HepG2 (cell line): ENCODE measurements around the gene AJM1. TPM values are rescaled to one million over a fixed set of nuclear protein-coding genes. Genes with fewer than 3 reads are reported as not detected.

Source experiments
- FOSL1 ChIP-seq: sonication (generic); formaldehyde crosslinking; IDR thresholded peaks from 2 replicates; pipeline ENCODE4 v1.9.0; 2021; ENCODE audit warnings: missing genetic modification reagents, borderline replicate concordance
- GFI1 ChIP-seq: sonication (generic); formaldehyde crosslinking; IDR thresholded peaks from 2 replicates; pipeline ENCODE4 v1.5.0; 2020; ENCODE audit warnings: missing genetic modification reagents, mild to moderate bottlenecking, borderline replicate concordance
- KMT2A ChIP-seq: sonication (generic); formaldehyde crosslinking; IDR thresholded peaks from 2 replicates; pipeline ENCODE4 v1.4.0; 2020; ENCODE audit warnings: missing genetic modification reagents
- MTA3 ChIP-seq: sonication (generic); formaldehyde crosslinking; IDR thresholded peaks from 2 replicates; pipeline ENCODE4 v1.4.0; 2020; ENCODE audit warnings: missing genetic modification reagents
- MXD4 ChIP-seq: IDR thresholded peaks from 2 replicates; pipeline ENCODE4 v1.6.1; 2016; ENCODE audit warnings: mild to moderate bottlenecking, missing biosample characterization, missing genetic modification reagents
- MYPOP ChIP-seq: sonication (generic); formaldehyde crosslinking; IDR thresholded peaks from 2 replicates; pipeline ENCODE4 v1.8.1; 2023; ENCODE audit warnings: mild to moderate bottlenecking, moderate library complexity, missing genetic modification reagents
- NR1H2 ChIP-seq: sonication (generic); formaldehyde crosslinking; IDR thresholded peaks from 2 replicates; pipeline ENCODE4 v1.8.1; 2022; ENCODE audit warnings: low read depth, missing genetic modification reagents, borderline replicate concordance
- PLRG1 ChIP-seq: fragments of 450-650 bp; conservative IDR thresholded peaks from 2 replicates; pipeline ENCODE4 v1.6.1; 2016
- SKIL ChIP-seq: sonication (generic); formaldehyde crosslinking; IDR thresholded peaks from 2 replicates; pipeline ENCODE4 v1.8.0; 2022; ENCODE audit warnings: missing genetic modification reagents, mild to moderate bottlenecking, moderate library complexity, borderline replicate concordance
- SP4 ChIP-seq: sonication (generic); formaldehyde crosslinking; IDR thresholded peaks from 2 replicates; pipeline ENCODE4 v1.8.1; 2023; ENCODE audit warnings: mild to moderate bottlenecking, missing genetic modification reagents
- ZMAT5 ChIP-seq: sonication (generic); formaldehyde crosslinking; IDR thresholded peaks from 2 replicates; pipeline ENCODE4 v1.5.0; 2020; ENCODE audit warnings: mild to moderate bottlenecking, low read depth, missing genetic modification reagents, borderline replicate concordance
- ZNF136 ChIP-seq: sonication (generic); formaldehyde crosslinking; IDR thresholded peaks from 2 replicates; pipeline ENCODE4 v1.8.1; 2022; ENCODE audit warnings: low read depth, mild to moderate bottlenecking, moderate library complexity, missing genetic modification reagents
- ZNF317 ChIP-seq: sonication (generic); formaldehyde crosslinking; IDR thresholded peaks from 2 replicates; pipeline ENCODE4 v1.5.0; 2020; ENCODE audit warnings: mild to moderate bottlenecking, missing genetic modification reagents
- ZNF326 ChIP-seq: sonication (generic); formaldehyde crosslinking; IDR thresholded peaks from 2 replicates; pipeline ENCODE4 v1.4.0; 2020; ENCODE audit warnings: missing genetic modification reagents, borderline replicate concordance
- ZNF33A ChIP-seq: sonication (generic); formaldehyde crosslinking; IDR thresholded peaks from 2 replicates; pipeline ENCODE4 v1.5.1; 2020; ENCODE audit warnings: missing genetic modification reagents, mild to moderate bottlenecking, moderate library complexity, borderline replicate concordance
- ZNF431 ChIP-seq: sonication (generic); formaldehyde crosslinking; IDR thresholded peaks from 2 replicates; pipeline ENCODE4 v1.9.0; 2022; ENCODE audit warnings: missing genetic modification reagents, low read depth, mild to moderate bottlenecking, borderline replicate concordance
- ZNF530 ChIP-seq: sonication (generic); formaldehyde crosslinking; IDR thresholded peaks from 2 replicates; pipeline ENCODE4 v1.5.0; 2020; ENCODE audit warnings: low read depth, mild to moderate bottlenecking, missing genetic modification reagents
- ZNF543 ChIP-seq: sonication (generic); formaldehyde crosslinking; IDR thresholded peaks from 2 replicates; pipeline ENCODE4 v1.4.0; 2020; ENCODE audit warnings: mild to moderate bottlenecking, missing genetic modification reagents
- ZNF562 ChIP-seq: sonication (generic); formaldehyde crosslinking; IDR thresholded peaks from 2 replicates; pipeline ENCODE4 v1.8.0; 2022; ENCODE audit warnings: missing genetic modification reagents, borderline replicate concordance
- ZNF609 ChIP-seq: sonication (generic); formaldehyde crosslinking; IDR thresholded peaks from 2 replicates; pipeline ENCODE4 v1.4.0; 2020; ENCODE audit warnings: mild to moderate bottlenecking, missing genetic modification reagents, borderline replicate concordance
- polyA plus RNA-seq, 8 experiments: library from polyadenylated mRNA; depleted of rRNA in 3 of 8; stranded (reverse) in 7 of 8; unstranded in 1 of 8; fragments of >200 nt; fragmentation: Illumina TruSeq in 4 of 8; extraction: Trizol in 4 of 8; gene quantifications; 2 replicates each; pipeline versions ENCODE4 v1.2.1 to v1.2.3, GENCODE V29; 2011 to 2016; ENCODE audit warnings: low read depth in 4 of 8, missing spikeins in 1 of 8, mixed read lengths in 1 of 8; ENCODE audit not compliant: insufficient read depth in 1 of 8
- total RNA-seq, 5 experiments: library from RNA; depleted of rRNA; stranded (reverse); fragments of >200 nt; fragmentation: Illumina TruSeq; extraction: Trizol; gene quantifications; 2 replicates each; pipeline ENCODE4 v1.2.3, GENCODE V29; 2016; ENCODE audit warnings: low read depth in 1 of 5
- TF ChIP-seq, protein P1 (sequence below): sonication (generic); formaldehyde crosslinking; IDR thresholded peaks from 2 replicates; pipeline ENCODE4 v1.5.0; 2020; ENCODE audit warnings: missing genetic modification reagents

The AJM1 gene
- total and polyA plus RNA-seq, 2 of the 13 experiments (the other 11 are each of a cell fraction or from before 2014, with no cell fraction given) = 1.1 to 1.2 TPM

DNA sequence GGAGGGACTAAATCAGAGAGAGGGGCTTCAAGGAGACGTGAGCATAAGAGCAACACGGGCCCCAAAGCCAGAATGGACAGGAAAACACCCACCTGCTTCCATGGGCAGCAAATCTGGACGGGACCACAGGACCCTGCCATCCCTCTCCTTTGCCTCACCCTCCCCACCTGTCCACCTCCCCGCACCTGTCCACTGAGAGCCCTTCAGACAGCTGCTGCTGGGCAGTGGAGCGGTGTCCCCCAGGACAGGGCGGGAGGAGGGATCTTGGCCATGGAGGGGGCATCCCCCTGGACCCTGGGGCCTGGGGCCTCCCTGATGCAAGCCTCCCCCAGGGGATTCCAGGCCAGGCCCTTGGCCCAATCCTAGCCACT is 43.6 kb upstream of the AJM1 start (continued):
- TF ChIP-seq KMT2A = no peak; the same call in 1 of the 2 replicates
- TF ChIP-seq ZNF530 (CRISPR knock-in tag) = no peak
- TF ChIP-seq ZMAT5 (CRISPR knock-in tag) = no peak
- no peak; the same call in 1 of the 2 replicates for TF ChIP-seq MYPOP (CRISPR knock-in tag)
- no peak for TF ChIP-seq ZNF326 (CRISPR knock-in tag)
- no peak for TF ChIP-seq PLRG1
- no peak for TF ChIP-seq SP4 (CRISPR knock-in tag)
- no peak for TF ChIP-seq ZNF543 (CRISPR knock-in tag)
- no peak for TF ChIP-seq MTA3 (CRISPR knock-in tag)
- TF ChIP-seq ZNF317 (CRISPR knock-in tag) = peak; percentile 70
- peak; percentile 2; the same call in 1 of the 2 replicates for TF ChIP-seq ZNF33A (CRISPR knock-in tag)
- no peak for TF ChIP-seq FOSL1 (CRISPR knock-in tag)
- no peak for TF ChIP-seq ZNF609
- no peak for TF ChIP-seq SKIL
- TF ChIP-seq ZNF431 = no peak
- TF ChIP-seq ZNF562 (CRISPR knock-in tag) = no peak
- no peak for TF ChIP-seq NR1H2 (CRISPR knock-in tag)
- TF ChIP-seq GFI1 = no peak
- TF ChIP-seq, protein P1, sequence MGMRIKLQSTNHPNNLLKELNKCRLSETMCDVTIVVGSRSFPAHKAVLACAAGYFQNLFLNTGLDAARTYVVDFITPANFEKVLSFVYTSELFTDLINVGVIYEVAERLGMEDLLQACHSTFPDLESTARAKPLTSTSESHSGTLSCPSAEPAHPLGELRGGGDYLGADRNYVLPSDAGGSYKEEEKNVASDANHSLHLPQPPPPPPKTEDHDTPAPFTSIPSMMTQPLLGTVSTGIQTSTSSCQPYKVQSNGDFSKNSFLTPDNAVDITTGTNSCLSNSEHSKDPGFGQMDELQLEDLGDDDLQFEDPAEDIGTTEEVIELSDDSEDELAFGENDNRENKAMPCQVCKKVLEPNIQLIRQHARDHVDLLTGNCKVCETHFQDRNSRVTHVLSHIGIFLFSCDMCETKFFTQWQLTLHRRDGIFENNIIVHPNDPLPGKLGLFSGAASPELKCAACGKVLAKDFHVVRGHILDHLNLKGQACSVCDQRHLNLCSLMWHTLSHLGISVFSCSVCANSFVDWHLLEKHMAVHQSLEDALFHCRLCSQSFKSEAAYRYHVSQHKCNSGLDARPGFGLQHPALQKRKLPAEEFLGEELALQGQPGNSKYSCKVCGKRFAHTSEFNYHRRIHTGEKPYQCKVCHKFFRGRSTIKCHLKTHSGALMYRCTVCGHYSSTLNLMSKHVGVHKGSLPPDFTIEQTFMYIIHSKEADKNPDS = no peak
- TF ChIP-seq MXD4 (CRISPR knock-in tag) = no peak
- no peak for TF ChIP-seq ZNF136 (CRISPR knock-in tag)
